Raji (cell line): Measurements from ENCODE around the gene RCC1.
A peak's percentile ranks its signal among the peaks of the same experiment; 100 is the strongest.

ENCODE experiments used
- POLR2A ChIP-seq: IDR thresholded peaks from 2 replicates; pipeline ENCODE4 v1.6.1; 2011; ENCODE audit warnings: low read depth, low read length, control low read depth; ENCODE audit not compliant: insufficient read depth

Gene RCC1

GRCh38 chr1:28573564-28573963, 67.7 kb downstream of the RCC1 start:
- TF ChIP-seq POLR2A = no peak

GRCh38 chr1:28577052-28577678, 71.3 kb downstream of the RCC1 start:
- TF ChIP-seq POLR2A = no peak; the same call in none of the 2 replicates

- TF ChIP-seq POLR2A = peak; percentile 48; the same call in 1 of the 2 replicates
These were observed 72.1 kb downstream of the RCC1 start for GRCh38 chr1:28577738-28578536.

- TF ChIP-seq POLR2A = no peak
These were observed 72.9 kb downstream of the RCC1 start for GRCh38 chr1:28578696-28579218.

GRCh38 chr1:28579401-28579800, 73.6 kb downstream of the RCC1 start:
- TF ChIP-seq POLR2A = no peak

- no peak; the same call in 1 of the 2 replicates for TF ChIP-seq POLR2A
These were observed 75.1 kb downstream of the RCC1 start for GRCh38 chr1:28580722-28581530.

- TF ChIP-seq POLR2A = peak; percentile 100
These were observed 75.8 kb downstream of the RCC1 start for GRCh38 chr1:28581531-28582247.

- TF ChIP-seq POLR2A = no peak
These were observed 76.4 kb downstream of the RCC1 start for GRCh38 chr1:28582248-28582615.
